NCI-H2227 treated with DMSO at 0.1 percent for 48 hours (cell line): Measurements from ENCODE around the gene PPDPF.
"Not testable (repeated sequence)": the region's sequence is repeated elsewhere in the genome, so short reads cannot be mapped to it uniquely, and the experiment has no call there.

ENCODE experiments used
- DNase-seq: peaks from one replicate; lab custom pipeline; 2025; lab: John Stamatoyannopoulos, UW

The PPDPF gene

DNA sequence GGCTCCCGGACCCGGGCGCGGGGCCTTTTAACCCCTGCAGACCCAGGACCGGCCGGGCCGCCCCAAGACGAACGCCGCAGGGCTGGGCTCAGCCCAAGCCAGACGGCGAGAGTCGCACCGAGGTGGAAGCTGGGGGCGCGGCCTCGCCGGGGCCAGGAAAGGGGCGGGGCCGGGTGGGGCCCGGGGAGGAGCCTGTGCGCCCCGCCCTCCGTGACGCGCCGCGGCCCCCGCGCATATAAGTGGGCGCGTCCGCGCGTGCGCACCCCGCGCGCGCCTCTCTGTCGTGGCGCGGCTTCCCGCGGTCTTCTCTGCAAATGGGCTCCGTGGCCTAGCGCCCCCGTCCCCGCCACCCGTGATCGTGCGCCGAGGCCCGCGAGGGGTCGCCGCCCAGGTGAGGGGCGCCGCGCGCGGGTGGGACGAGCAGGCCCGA, at the start of gene PPDPF:
Gene PPDPF (plus strand): TSS at position 262 of the 430 bp plus-strand sequence. CDS start 544 bp downstream, outside the sequence.
- peak; percentile 69 for DNase-seq

- no peak for DNase-seq
These were observed 49.4 kb upstream of the PPDPF start for GRCh38 chr20:63471002-63471716.

DNA sequence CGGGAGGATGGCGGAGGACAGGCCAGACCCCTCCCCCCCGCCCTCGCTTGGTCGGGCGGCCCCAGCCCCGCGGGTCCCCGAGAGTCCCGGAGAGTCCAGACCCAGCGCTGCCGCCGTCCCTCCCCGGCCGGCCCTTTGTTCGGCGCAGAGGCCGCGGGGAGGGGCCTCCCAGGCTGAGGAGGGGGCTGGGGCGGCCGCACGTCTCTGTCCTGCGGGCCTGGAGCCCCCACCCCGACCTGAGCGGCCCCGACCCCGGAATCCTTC, 48.9 kb upstream of the PPDPF start:
- no peak for DNase-seq

DNA sequence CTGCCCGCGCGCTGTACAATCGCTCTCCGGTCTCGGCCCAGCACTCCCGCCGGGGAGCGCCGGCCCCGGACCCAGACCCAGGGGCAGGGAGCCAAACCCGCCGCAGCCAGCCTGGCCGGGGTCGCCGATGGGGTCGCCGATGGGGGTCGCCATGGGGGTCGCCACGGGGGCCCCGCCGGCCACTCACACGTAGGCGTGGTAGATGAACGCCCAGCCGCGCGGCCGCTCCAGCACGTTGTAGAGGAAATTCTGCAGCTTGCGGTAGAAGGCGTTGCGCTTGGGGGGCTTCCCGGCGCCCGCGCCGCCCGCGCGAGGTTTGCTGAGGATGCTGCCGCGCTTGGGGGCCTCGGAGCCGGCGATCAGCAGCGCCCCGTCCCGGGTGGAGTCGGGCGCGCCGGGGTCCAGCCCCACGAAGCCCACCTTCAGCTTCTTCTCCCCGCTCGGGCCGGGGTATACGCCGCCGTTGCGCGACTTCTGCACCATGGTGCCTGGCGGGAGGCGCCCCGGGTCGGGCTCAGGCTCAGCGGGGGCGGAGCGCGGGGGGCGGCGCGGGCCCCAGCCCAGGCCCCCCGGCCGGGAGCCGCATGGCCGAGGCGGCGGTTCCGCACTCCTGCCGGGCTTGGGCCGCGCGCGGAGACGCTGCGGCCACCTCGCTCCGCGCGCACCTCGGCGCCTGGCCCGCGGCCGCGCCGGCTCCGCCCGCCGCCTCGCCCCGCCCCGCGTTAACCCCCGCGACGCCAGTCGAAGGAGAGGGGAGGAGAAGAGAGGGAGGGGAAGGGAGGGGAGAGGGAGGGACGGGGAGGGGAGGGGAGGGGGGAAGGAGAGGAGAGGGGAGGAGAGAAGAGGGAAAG, 48.4 kb upstream of the PPDPF start, which contains the start of gene KCNQ2:
Gene KCNQ2 (minus strand): TSS at position 675 of the 851 bp plus-strand sequence. CDS start 192 bp downstream, at position 483.
- peak; percentile 21 for DNase-seq

- DNase-seq, result no peak
These were observed 47.6 kb upstream of the PPDPF start for GRCh38 chr20:63472862-63473390.

- DNase-seq, result peak; percentile 33
These were observed 46.8 kb upstream of the PPDPF start for GRCh38 chr20:63473555-63474449.

- no peak for DNase-seq
These were observed 45.4 kb upstream of the PPDPF start for GRCh38 chr20:63475209-63475608.

GRCh38 chr20:63477061-63477616, 43.4 kb upstream of the PPDPF start:
- DNase-seq, result no peak

- no peak for DNase-seq
These were observed 42.6 kb upstream of the PPDPF start for GRCh38 chr20:63477944-63478343.

DNA sequence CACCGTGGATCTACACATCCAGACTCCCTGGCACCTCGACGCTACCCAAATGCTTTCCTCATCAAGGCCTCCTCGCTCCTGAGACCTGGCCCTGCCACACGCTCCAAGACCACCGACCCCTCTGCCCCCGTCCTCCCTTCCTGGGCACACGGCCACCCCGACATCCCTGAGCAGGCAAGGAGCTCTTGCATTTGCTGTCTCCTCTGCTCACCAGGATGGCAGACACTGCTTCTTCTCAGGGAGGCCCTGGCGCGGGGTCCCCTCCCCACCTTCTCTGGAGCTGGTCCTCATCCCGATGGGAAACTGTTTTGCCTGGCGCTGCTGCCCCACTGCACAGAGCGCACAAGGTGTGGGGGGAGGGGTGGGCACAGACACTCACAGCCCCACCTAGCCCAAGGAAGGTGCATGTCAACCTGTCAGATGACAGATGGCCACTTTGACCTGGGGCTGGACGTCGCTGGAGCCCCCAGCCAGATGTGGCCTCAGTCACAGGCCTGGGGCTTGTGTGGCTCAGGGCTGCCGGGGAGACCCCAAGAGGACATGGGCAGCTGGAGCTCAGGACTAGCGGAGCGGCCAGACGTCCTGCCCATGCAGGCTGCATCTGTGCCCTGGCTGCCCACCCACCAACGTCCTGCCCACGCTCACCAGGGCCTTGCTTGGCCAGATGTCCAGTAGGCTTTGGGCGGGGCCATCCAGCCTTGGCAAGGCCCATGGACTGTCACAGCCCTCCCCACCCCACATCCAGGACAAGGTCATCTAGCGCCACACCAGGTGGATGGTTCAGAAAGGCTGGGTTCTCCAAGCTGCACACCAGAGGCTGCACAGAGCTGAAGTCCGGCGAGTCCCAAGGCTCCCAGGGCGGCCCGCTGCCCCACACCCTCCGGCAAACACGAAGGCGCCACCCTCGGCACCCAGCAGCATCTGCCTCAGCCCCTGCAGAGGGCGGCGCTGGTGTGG, 41.9 kb upstream of the PPDPF start:
- no peak for DNase-seq

DNA sequence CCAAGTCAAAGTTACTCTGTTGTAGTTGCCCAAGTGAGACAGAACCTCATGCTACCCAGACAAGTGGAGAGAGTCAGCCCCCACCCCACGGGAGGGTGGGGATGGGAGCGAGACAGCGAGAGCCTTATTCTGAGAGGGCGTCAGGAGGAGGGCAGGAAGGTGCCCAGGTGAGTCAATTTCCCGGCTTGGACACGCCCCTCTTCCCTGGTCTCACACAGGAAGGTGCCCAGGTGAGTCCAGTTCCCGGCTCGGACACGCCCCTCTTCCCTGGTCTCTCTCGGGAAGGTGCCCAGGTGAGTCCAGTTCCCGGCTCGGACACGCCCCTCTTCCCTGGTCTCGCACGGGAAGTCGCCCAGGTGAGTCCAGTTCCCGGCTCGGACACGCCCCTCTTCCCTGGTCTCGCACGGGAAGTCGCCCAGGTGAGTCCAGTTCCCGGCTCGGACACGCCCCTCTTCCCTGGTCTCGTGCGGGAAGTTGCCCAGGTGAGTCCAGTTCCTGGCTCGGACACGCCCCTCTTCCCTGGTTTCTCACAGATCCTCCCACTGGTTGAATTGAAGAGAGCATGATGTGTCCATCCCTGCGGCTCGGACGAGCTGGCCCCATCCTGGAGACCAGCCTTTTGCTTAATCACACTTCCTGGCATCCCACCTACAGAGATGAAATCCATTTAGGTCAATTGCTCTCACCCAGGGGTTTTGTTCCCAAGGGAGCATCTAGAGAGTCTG, 40.7 kb upstream of the PPDPF start:
- DNase-seq, result not testable (repeated sequence)

GRCh38 chr20:63481503-63481902, 39.1 kb upstream of the PPDPF start:
- no peak for DNase-seq

GRCh38 chr20:63482021-63482587, 38.5 kb upstream of the PPDPF start:
- DNase-seq, result no peak

GRCh38 chr20:63483834-63484233, 36.7 kb upstream of the PPDPF start:
- DNase-seq, result no peak

DNA sequence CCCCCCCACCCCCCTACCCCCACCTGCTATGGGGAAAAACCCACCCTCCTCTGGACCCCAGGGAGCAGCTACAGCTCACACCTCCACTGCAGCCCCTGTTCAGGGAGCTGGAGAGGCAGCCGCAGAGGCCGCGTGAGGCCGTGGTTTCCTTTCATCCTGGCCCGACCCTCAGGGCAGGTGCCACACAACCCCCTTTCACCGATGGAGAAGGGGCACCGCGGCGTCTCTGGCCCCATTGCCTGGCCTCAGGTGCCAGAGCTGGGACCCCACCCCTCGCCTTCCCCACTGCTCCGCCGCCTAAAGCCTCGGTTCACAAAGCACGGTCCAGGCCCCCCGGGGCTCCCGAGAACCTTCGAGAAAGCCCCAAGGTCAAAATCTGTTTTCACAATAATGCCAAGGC, 36.3 kb upstream of the PPDPF start:
- DNase-seq, result no peak

DNA sequence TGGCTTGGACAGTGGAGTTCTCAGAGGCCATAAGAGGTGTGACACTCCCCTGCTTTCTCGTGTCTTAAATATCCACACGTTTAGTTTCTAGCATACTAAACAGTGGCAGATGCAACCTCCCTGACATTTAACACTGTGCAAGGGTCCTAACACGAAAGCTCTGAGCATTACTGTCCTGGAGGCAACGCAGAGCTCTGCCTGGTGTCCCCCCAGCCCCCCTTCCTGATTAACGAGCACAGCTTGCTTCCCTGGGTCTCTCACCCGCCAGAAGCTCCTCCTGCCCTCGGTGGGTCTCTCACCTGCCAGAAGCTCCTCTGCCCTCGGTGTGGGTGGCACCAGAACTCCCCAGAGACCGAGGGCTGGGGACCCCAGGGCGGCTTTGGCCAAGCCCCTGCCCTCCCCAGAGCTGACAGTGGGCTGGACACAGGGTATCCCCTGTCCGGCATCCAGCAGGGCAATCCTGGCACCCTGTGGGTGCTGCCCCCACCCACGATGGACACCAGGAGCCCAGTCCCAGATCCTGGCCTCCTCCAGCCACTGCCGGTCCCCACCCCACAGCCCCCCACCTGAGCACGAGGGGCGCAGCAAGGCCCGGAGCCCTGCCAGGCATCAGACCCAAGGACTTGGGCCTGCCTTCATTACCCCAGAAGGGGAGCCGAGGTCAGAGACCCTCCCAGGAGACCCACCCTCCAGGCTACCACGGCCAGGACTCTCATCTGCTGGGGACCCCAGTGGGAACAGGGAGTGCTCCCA, 35.7 kb upstream of the PPDPF start:
- no peak for DNase-seq

DNA sequence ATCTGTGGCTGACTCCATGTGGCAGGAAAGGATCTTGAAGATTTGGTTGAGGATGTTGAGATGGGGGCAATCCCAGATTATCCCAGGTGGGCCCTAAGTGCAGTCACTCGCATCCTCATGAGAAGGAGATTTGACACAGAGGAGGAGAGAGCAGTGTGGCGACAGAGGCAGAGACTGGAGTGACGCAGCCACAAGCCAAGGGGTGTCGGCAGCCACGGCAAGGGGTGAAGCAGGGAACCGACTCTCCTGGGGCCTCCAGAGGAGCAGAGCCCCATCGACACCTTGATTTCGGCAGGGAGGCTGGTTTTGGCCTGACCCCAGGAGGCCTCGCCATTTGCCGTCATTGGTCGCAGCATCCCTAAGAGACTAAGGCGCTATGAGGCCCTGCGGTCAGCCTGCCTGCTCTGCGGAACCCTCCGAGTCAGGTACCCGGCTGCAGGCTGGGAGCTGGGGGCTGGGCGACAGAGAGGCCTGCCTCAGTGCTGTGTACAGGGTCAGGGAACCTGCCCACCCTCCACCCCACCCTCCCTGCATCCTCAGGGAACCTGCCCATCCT, 34.2 kb upstream of the PPDPF start:
- no peak for DNase-seq

DNA sequence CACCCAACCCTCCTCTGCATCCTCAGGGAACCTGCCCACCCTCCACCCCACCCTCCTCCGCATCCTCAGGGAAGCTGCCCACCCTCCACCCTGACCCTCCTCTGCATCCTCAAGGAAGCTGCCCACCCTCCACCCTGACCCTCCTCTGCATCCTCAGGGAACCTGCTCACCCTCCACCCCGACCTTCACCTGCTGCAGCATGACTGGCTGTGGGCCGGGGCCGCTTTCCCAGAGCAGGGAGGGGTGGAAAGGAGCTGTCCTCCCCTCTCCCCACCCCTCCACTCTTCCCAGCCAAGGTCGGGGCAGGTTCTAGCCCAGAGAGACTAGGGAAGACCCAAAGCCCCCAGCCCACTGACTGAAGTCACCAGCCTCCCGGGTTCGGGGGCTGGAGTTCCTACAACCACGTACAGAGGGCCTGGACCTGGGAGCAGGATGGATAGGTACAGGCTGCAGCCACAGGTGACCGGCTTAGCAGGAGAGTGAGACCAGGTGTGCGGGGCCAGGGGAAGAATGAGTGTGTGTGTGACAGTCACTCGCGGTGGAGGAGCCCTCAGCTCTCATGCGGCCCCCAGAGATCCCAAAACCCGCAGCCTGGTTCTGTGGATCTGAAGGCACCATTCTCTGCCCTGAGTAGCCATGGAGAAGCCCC, 33.3 kb upstream of the PPDPF start:
- no peak for DNase-seq
